Trophoblast cell (in vitro differentiated cells and primary cell): ENCODE results near the gene PITHD1.

Source experiments
- DNase-seq, 2 donors: peaks; one replicate each; pipeline ENCODE4 v3.0.0-alpha.2; 2016
- H2AFZ ChIP-seq: 2 replicates; pipeline ENCODE4 v1.6.1; 2013; ENCODE audit warnings: low read length, moderate library complexity, mild to moderate bottlenecking; ENCODE audit not compliant: insufficient read depth, poor library complexity
- H2AK5ac ChIP-seq: 2 replicates; pipeline ENCODE4 v1.6.1; 2013; ENCODE audit warnings: mild to moderate bottlenecking, low read length
- H2BK120ac ChIP-seq: 2 replicates; pipeline ENCODE4 v1.6.1; 2013; ENCODE audit warnings: low read length, mild to moderate bottlenecking, moderate library complexity; ENCODE audit not compliant: insufficient read depth, poor library complexity
- H2BK12ac ChIP-seq: 2 replicates; pipeline ENCODE4 v1.6.1; 2013; ENCODE audit warnings: mild to moderate bottlenecking, low read length, moderate library complexity
- H2BK5ac ChIP-seq: 2 replicates; pipeline ENCODE4 v1.6.1; 2013; ENCODE audit warnings: low read length, low read depth, moderate library complexity, mild to moderate bottlenecking; ENCODE audit not compliant: poor library complexity
- H3K14ac ChIP-seq: 2 replicates; pipeline ENCODE4 v1.6.1; 2013; ENCODE audit warnings: mild to moderate bottlenecking, low read length
- H3K18ac ChIP-seq: 2 replicates; pipeline ENCODE4 v1.6.1; 2013; ENCODE audit warnings: mild to moderate bottlenecking, low read length
- H3K23ac ChIP-seq: 2 replicates; pipeline ENCODE4 v1.6.1; 2013; ENCODE audit warnings: low read length
- H3K27ac ChIP-seq: 2 replicates; pipeline ENCODE4 v1.5.1; 2013; ENCODE audit warnings: low read depth, mild to moderate bottlenecking, inconsistent platforms, low read length, moderate library complexity
- H3K27me3 ChIP-seq: 2 replicates; pipeline ENCODE4 v1.6.1; 2013; ENCODE audit warnings: inconsistent platforms, mild to moderate bottlenecking, low read length, moderate library complexity; ENCODE audit not compliant: insufficient read depth
- H3K36me3 ChIP-seq, 2 experiments: 1 replicate in 1 of 2; 2 replicates in 1 of 2; pipeline ENCODE4 v1.6.1; 2013; ENCODE audit warnings: low read length in 2 of 2, mild to moderate bottlenecking in 2 of 2, moderate library complexity in 1 of 2; ENCODE audit not compliant: insufficient read depth in 2 of 2, control insufficient read depth in 1 of 2
- H3K4ac ChIP-seq: 2 replicates; pipeline ENCODE4 v1.6.1; 2013; ENCODE audit warnings: low read depth, mild to moderate bottlenecking, low read length, moderate library complexity
- H3K4me1 ChIP-seq, 2 experiments: 1 replicate in 1 of 2; 2 replicates in 1 of 2; pipeline ENCODE4 v1.6.1; 2013; ENCODE audit warnings: low read length in 2 of 2, mild to moderate bottlenecking in 2 of 2, moderate library complexity in 1 of 2; ENCODE audit not compliant: insufficient read depth in 2 of 2, control insufficient read depth in 1 of 2
- H3K4me2 ChIP-seq: 2 replicates; pipeline ENCODE4 v1.6.1; 2013; ENCODE audit warnings: inconsistent platforms, mild to moderate bottlenecking, low read length, moderate library complexity
- H3K4me3 ChIP-seq: 2 replicates; pipeline ENCODE4 v1.5.1; 2013; ENCODE audit warnings: mild to moderate bottlenecking, low read depth, low read length, inconsistent platforms
- H3K79me1 ChIP-seq: one replicate; pipeline ENCODE4 v1.6.1; 2013; ENCODE audit warnings: low read length
- H3K79me2 ChIP-seq: 2 replicates; pipeline ENCODE4 v1.6.1; 2013; ENCODE audit warnings: low read length, mild to moderate bottlenecking; ENCODE audit not compliant: control insufficient read depth, insufficient read depth, poor library complexity
- H3K9ac ChIP-seq: 2 replicates; pipeline ENCODE4 v1.6.1; 2013; ENCODE audit warnings: mild to moderate bottlenecking, low read length
- H3K9me3 ChIP-seq: 2 replicates; pipeline ENCODE4 v1.6.1; 2013; ENCODE audit warnings: low read depth, mild to moderate bottlenecking, control low read depth, inconsistent platforms, low read length; ENCODE audit not compliant: insufficient read depth
- H4K12ac ChIP-seq: 2 replicates; pipeline ENCODE4 v1.6.1; 2013; ENCODE audit warnings: low read depth, mild to moderate bottlenecking, low read length, moderate library complexity
- H4K8ac ChIP-seq: 2 replicates; pipeline ENCODE4 v1.6.1; 2013; ENCODE audit warnings: low read depth, mild to moderate bottlenecking, low read length, moderate library complexity
- H4K91ac ChIP-seq: one replicate; pipeline ENCODE4 v1.6.1; 2013; ENCODE audit warnings: low read depth, mild to moderate bottlenecking, low read length, moderate library complexity
- WGBS: extraction: QIAGEN DNeasy Blood & Tissue Kit; methylation state at CpG from one replicate; pipeline ENCODE4 v1.1.7; 2013; ENCODE audit warnings: missing lambda C conversion rate; ENCODE audit not compliant: insufficient read length, insufficient coverage; ENCODE audit errors: extremely low coverage; 5-methylcytosine and 5-hydroxymethylcytosine counted together

The PITHD1 gene

GRCh38 chr1:23805025-23805424 lies 26.8 kb downstream of the PITHD1 start:
- H3K23ac ChIP-seq = no peak overlapping the region
- peaks cover 0 to 5% of the 10 kb centered on the region in 2 experiments for H3K4me1 ChIP-seq
- H3K79me1 ChIP-seq = peaks cover 8% of the 10 kb centered on the region
- H2BK120ac ChIP-seq = no peak overlapping the region
- no peaks in the 10 kb centered on the region for H3K27me3 ChIP-seq
- H3K4me2 ChIP-seq = no peak overlapping the region
- H3K79me2 ChIP-seq = peaks cover 3% of the 10 kb centered on the region
- no peak overlapping the region for H3K18ac ChIP-seq
- no peak for DNase-seq
- no peak overlapping the region for H2AFZ ChIP-seq
- H2AK5ac ChIP-seq = no peak overlapping the region
- no peak overlapping the region for H3K9ac ChIP-seq
- H3K27ac ChIP-seq = no peak overlapping the region
- no peak overlapping the region for H4K8ac ChIP-seq
- H4K12ac ChIP-seq = no peak overlapping the region
- H4K91ac ChIP-seq = no peak overlapping the region
- H3K36me3 ChIP-seq = peaks cover 3 to 12% of the 10 kb centered on the region in 2 experiments
- H3K4me3 ChIP-seq = no peak overlapping the region
- H3K4ac ChIP-seq = no peak overlapping the region
- WGBS = no CpG with 5 or more reads among the region's 2 CpGs
- H3K14ac ChIP-seq = no peak overlapping the region
- H2BK12ac ChIP-seq = no peak overlapping the region
- peaks cover 3% of the 10 kb centered on the region for H3K9me3 ChIP-seq
- no peak overlapping the region for H2BK5ac ChIP-seq

GRCh38 chr1:23806280-23806679 lies 28.1 kb downstream of the PITHD1 start:
- Histone ChIP-seq H4K8ac (no peak overlapping the region), H3K18ac (no peak overlapping the region), H3K27me3 (no peaks in the 10 kb centered on the region), H3K23ac (no peak overlapping the region), H3K9me3 (peaks cover 3% of the 10 kb centered on the region), H3K4ac (no peak overlapping the region), H2BK5ac (no peak overlapping the region), H3K79me1 (no peaks in the 10 kb centered on the region), H2BK120ac (no peak overlapping the region), H2AFZ (no peak overlapping the region), H3K14ac (no peak overlapping the region), H3K4me2 (no peak overlapping the region), H2AK5ac (no peak overlapping the region), H2BK12ac (no peak overlapping the region), H3K4me3 (no peak overlapping the region), H4K12ac (no peak overlapping the region), H3K36me3 (peaks cover 3 to 12% of the 10 kb centered on the region in 2 experiments), H3K9ac (no peak overlapping the region), H4K91ac (no peak overlapping the region), H3K4me1 (peaks cover 0 to 2% of the 10 kb centered on the region in 2 experiments), H3K79me2 (no peaks in the 10 kb centered on the region), H3K27ac (no peak overlapping the region)
- WGBS = no CpG with 5 or more reads among the region's 6 CpGs
- DNase-seq = no peak

GRCh38 chr1:23807453-23807852 lies 29.2 kb downstream of the PITHD1 start:
- Histone ChIP-seq H3K4me1 (no peaks in the 10 kb centered on the region), H3K4ac (no peak overlapping the region), H3K9me3 (peaks cover 3% of the 10 kb centered on the region), H2AFZ (no peak overlapping the region), H2BK5ac (no peak overlapping the region), H3K4me3 (no peak overlapping the region), H3K79me1 (no peaks in the 10 kb centered on the region), H3K9ac (no peak overlapping the region), H3K79me2 (no peaks in the 10 kb centered on the region), H3K36me3 (peaks cover 10 to 15% of the 10 kb centered on the region in 2 experiments), H3K4me2 (no peak overlapping the region), H3K23ac (no peak overlapping the region), H2BK12ac (no peak overlapping the region), H4K91ac (no peak overlapping the region), H3K18ac (no peak overlapping the region), H4K8ac (no peak overlapping the region), H4K12ac (no peak overlapping the region), H3K27ac (no peak overlapping the region), H2AK5ac (no peak overlapping the region), H3K27me3 (no peaks in the 10 kb centered on the region), H2BK120ac (no peak overlapping the region), H3K14ac (no peak overlapping the region)
- WGBS = no CpG with 5 or more reads among the region's 3 CpGs
- no peak for DNase-seq

DNA sequence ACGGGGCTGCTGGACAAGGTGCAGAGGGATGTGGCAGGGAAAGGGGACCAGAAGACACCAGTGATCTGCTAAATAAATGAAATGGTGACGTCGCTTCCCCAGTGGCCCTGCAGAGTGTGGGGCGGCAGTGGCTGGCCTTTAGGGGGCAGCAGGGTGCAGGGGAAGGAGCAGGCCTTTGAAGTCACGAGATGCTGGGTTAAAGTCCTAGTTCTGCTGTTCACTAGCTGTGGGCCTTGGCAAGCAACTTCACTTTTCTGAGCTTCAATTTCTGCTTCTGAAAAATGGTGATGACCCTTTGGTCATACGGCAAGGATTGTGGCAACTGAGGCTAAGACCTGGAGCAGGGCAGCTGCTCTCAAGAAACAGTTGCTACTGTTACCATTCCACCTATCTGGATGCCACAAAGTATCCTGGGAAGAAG lies 31.5 kb downstream of the PITHD1 start:
- peak; percentile 54 to 73 for DNase-seq
- Histone ChIP-seq H3K27ac (no peak overlapping the region), H2AK5ac (no peak overlapping the region), H3K23ac (no peak overlapping the region), H2BK120ac (no peak overlapping the region), H4K8ac (no peak overlapping the region), H4K12ac (no peak overlapping the region), H3K9me3 (peaks cover 3% of the 10 kb centered on the region), H3K36me3 (peaks cover 12 to 15% of the 10 kb centered on the region in 2 experiments), H2BK5ac (no peak overlapping the region), H2AFZ (no peak overlapping the region), H3K4ac (no peak overlapping the region), H4K91ac (no peak overlapping the region), H3K27me3 (no peaks in the 10 kb centered on the region), H3K79me1 (no peaks in the 10 kb centered on the region), H3K4me2 (no peak overlapping the region), H3K4me3 (no peak overlapping the region), H3K4me1 (no peaks in the 10 kb centered on the region), H2BK12ac (no peak overlapping the region), H3K9ac (no peak overlapping the region), H3K79me2 (no peaks in the 10 kb centered on the region), H3K18ac (no peak overlapping the region), H3K14ac (no peak overlapping the region)
- no CpG with 5 or more reads among the region's 6 CpGs for whole genome bisulfite sequencing
